ENCODE results near the gene TMSB15B. TPM values are rescaled to one million over a fixed set of nuclear protein-coding genes. Genes with fewer than 3 reads are reported as not detected.

Gene TMSB15B
- polyA plus RNA-seq, 3 donors: 1.1 to 2.2 (median 2.0) TPM

DNA sequence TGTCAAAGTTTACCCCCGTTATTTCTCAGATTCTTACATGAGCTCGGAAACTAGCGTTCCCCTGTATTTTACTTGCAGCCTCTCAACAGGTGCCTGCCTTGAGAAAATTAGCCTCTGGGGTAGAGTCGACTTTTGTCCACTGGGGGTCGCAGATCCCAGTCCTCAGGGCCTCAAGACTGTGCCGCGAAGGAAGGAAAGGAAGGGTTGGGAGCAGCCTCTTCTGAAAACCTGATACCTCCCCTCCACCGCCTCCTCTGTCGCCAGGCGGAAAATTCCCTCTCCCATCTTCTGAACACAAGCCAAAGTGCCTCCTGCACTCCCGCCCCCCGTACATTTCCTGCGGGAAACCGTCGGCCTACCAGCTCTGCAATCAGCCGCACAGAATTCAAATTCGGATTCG lies 44.4 kb upstream of the TMSB15B start:
- H3K27me3 ChIP-seq (ENCODE audit: control insufficient read depth in 2 of 2, insufficient read depth in 2 of 2, low read length in 2 of 2): peaks cover 0 to 2% of the 10 kb centered on the region in 2 donors
- Mint-ChIP-seq H3K4me1 (peaks cover 15% of the 10 kb centered on the region), H3K4me3 (peak overlapping the region; percentile 85 to 90), H3K27me3 (ENCODE audit: low read depth in 3 of 3) (peaks cover 1 to 9% (median 7%) of the 10 kb centered on the region in 3 donors), H3K36me3 (no peaks in the 10 kb centered on the region), H3K9me3 (peaks cover 0 to 8% (median 2%) of the 10 kb centered on the region in 7 donors), H3K27ac (peak overlapping the region in 2 of 7 donors; percentile 10 to 34)
- intact Hi-C loops (cut with micrococcal nuclease): no loop called here
- peak overlapping the region; percentile 51 for H3K9ac ChIP-seq (ENCODE audit: insufficient read depth, low read length, poor library complexity, severe bottlenecking)
- no peak overlapping the region for H3K27ac ChIP-seq (ENCODE audit: low read depth in 1 of 2, low read length in 2 of 2)
- H3K4me3 ChIP-seq (replicated peaks in 1 of 3; ENCODE audit: low read depth in 2 of 3, low read length in 3 of 3): peak overlapping the region; percentile 21 to 77 (median 61)
- no peaks in the 10 kb centered on the region for H3K36me3 ChIP-seq (replicated peaks in 1 of 2; ENCODE audit: control insufficient read depth in 1 of 2, insufficient read depth in 2 of 2, low read length in 2 of 2)
- DNase-seq: peak in 2 of 3 donors; percentile 11 to 12
- WGBS (ENCODE audit: insufficient coverage): no CpG with 5 or more reads among the region's 18 CpGs
- H2AFZ ChIP-seq (ENCODE audit: insufficient read depth, low read depth, low read length, poor library complexity, severe bottlenecking): peak overlapping the region; percentile 88
- peaks cover 8% of the 10 kb centered on the region in 2 donors for H3K4me1 ChIP-seq (ENCODE audit: control insufficient read depth in 1 of 2, insufficient read depth in 2 of 2, low read length in 2 of 2)
- H3K79me2 ChIP-seq (ENCODE audit: insufficient read depth, low read length): no peaks in the 10 kb centered on the region
- no peaks in the 10 kb centered on the region for H4K20me1 ChIP-seq (ENCODE audit: insufficient read depth, low read length)
- no peaks in the 10 kb centered on the region for H3K9me3 ChIP-seq (replicated peaks in 1 of 2; ENCODE audit: control insufficient read depth in 1 of 2, insufficient read depth in 1 of 2, low read length in 2 of 2)
- peak overlapping the region; percentile 77 for H3K4me2 ChIP-seq (replicated peaks; ENCODE audit: extremely low read depth, low read length, poor library complexity, severe bottlenecking)
- TF ChIP-seq, protein P1, sequence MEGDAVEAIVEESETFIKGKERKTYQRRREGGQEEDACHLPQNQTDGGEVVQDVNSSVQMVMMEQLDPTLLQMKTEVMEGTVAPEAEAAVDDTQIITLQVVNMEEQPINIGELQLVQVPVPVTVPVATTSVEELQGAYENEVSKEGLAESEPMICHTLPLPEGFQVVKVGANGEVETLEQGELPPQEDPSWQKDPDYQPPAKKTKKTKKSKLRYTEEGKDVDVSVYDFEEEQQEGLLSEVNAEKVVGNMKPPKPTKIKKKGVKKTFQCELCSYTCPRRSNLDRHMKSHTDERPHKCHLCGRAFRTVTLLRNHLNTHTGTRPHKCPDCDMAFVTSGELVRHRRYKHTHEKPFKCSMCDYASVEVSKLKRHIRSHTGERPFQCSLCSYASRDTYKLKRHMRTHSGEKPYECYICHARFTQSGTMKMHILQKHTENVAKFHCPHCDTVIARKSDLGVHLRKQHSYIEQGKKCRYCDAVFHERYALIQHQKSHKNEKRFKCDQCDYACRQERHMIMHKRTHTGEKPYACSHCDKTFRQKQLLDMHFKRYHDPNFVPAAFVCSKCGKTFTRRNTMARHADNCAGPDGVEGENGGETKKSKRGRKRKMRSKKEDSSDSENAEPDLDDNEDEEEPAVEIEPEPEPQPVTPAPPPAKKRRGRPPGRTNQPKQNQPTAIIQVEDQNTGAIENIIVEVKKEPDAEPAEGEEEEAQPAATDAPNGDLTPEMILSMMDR (IDR thresholded peaks at IDR 0.05): peak; percentile 37

DNA sequence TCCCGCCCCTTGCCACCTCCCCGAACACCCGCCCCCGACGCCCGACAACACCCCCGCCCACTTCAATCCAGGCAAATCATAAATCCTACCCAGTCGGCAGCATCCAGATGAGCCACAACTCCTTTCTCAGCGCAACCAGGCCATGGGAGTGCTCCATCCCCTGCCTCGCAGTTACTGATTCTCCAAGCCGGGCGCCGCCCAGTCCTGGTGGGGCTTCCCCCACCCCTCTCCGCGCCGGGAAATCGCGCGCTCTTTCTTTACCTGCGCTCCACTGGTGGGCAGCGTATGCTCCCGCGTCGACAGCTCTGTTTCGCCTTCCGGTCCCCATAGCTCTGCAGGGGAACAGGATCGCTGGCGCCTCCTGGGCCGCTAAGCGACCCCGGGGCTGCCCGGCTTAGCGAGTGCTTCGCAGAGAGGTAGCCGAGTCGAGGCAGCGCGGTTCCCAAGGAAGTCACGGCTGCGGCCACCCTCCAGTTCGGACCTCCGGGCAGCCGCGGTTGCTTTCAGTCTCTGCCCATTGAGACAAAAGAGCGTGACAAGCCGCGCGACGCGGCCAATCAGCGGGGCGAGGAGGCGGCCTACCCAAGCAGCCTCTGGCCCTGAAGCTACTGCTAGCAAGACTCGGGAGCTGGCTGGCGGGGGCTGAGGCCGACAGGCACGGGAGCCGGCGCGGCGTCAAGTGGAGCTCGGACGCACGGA lies 43.7 kb upstream of the TMSB15B start:
- Histone ChIP-seq H4K20me1 (ENCODE audit: insufficient read depth, low read length) (no peaks in the 10 kb centered on the region), H3K9ac (ENCODE audit: insufficient read depth, low read length, poor library complexity, severe bottlenecking) (peak overlapping the region; percentile 51), H3K27ac (ENCODE audit: low read depth in 1 of 2, low read length in 2 of 2) (no peak overlapping the region), H3K36me3 (replicated peaks in 1 of 2; ENCODE audit: control insufficient read depth in 1 of 2, insufficient read depth in 2 of 2, low read length in 2 of 2) (no peaks in the 10 kb centered on the region), H3K4me3 (replicated peaks in 1 of 3; ENCODE audit: low read depth in 2 of 3, low read length in 3 of 3) (peak overlapping the region; percentile 21 to 77 (median 61)), H3K79me2 (ENCODE audit: insufficient read depth, low read length) (no peaks in the 10 kb centered on the region), H3K4me2 (replicated peaks; ENCODE audit: extremely low read depth, low read length, poor library complexity, severe bottlenecking) (peak overlapping the region; percentile 77), H3K27me3 (ENCODE audit: control insufficient read depth in 2 of 2, insufficient read depth in 2 of 2, low read length in 2 of 2) (peaks cover 0 to 2% of the 10 kb centered on the region in 2 donors), H2AFZ (ENCODE audit: insufficient read depth, low read depth, low read length, poor library complexity, severe bottlenecking) (peak overlapping the region; percentile 88), H3K4me1 (ENCODE audit: control insufficient read depth in 1 of 2, insufficient read depth in 2 of 2, low read length in 2 of 2) (peaks cover 8% of the 10 kb centered on the region in 2 donors), H3K9me3 (replicated peaks in 1 of 2; ENCODE audit: control insufficient read depth in 1 of 2, insufficient read depth in 1 of 2, low read length in 2 of 2) (no peaks in the 10 kb centered on the region)
- DNase-seq: peak; percentile 21 to 31 (median 23)
- Mint-ChIP-seq H3K27ac (peak overlapping the region in 4 of 7 donors; percentile 55 to 76 (median 62)), H3K4me3 (peak overlapping the region; percentile 85 to 90), H3K4me1 (peaks cover 15% of the 10 kb centered on the region), H3K27me3 (ENCODE audit: low read depth in 3 of 3) (peaks cover 1 to 9% (median 7%) of the 10 kb centered on the region in 3 donors), H3K36me3 (no peaks in the 10 kb centered on the region), H3K9me3 (peaks cover 0 to 8% (median 0%) of the 10 kb centered on the region in 7 donors)
- TF ChIP-seq, protein P1 (IDR thresholded peaks at IDR 0.05): no peak
- WGBS (ENCODE audit: insufficient coverage): under 1% methylated on average over 40 of the region's 64 CpGs
- intact Hi-C loops (cut with micrococcal nuclease): no loop called here
